Lung (tissue), 12 donors: ENCODE data around the gene NCOA3. TPM values are rescaled to one million over a fixed set of nuclear protein-coding genes. Genes with fewer than 3 reads are reported as not detected.
A peak's percentile ranks its signal among the peaks of the same experiment; 100 is the strongest.

Source experiments
- ATAC-seq: fragments of 200-7000 bp; cut with Tn5 transposase; one replicate; pipeline ENCODE4 v1.9.1; 2020; ENCODE audit warnings: moderate number of reproducible peaks; ENCODE audit not compliant: insufficient read depth, low FRiP score
- DNase-seq, 3 donors: peaks; one replicate each; pipeline ENCODE4 v3.0.0-alpha.2; 2013 to 2017
- H3K27ac ChIP-seq, 2 donors: one replicate each; pipeline ENCODE4 v1.5.1; 2013; ENCODE audit warnings: mild to moderate bottlenecking in 2 of 2, moderate library complexity in 2 of 2, control low read depth in 1 of 2, inconsistent platforms in 1 of 2, low read depth in 1 of 2, low read length in 1 of 2
- H3K27me3 ChIP-seq, 3 donors: one replicate each; pipeline ENCODE4 v1.5.1; 2013; ENCODE audit warnings: low read length in 2 of 3; ENCODE audit not compliant: control insufficient read depth in 3 of 3, insufficient read depth in 3 of 3
- H3K36me3 ChIP-seq, 4 donors: one replicate each; pipeline ENCODE4 v1.5.1; 2013; ENCODE audit warnings: low read length in 4 of 4, mild to moderate bottlenecking in 1 of 4, moderate library complexity in 1 of 4; ENCODE audit not compliant: control insufficient read depth in 4 of 4, insufficient read depth in 4 of 4
- H3K4me1 ChIP-seq, 5 donors: one replicate each; pipeline ENCODE4 v1.5.1; 2013; ENCODE audit warnings: low read length in 5 of 5, mild to moderate bottlenecking in 2 of 5, moderate library complexity in 1 of 5; ENCODE audit not compliant: control insufficient read depth in 5 of 5, insufficient read depth in 5 of 5
- H3K4me3 ChIP-seq: one replicate; pipeline ENCODE4 v1.5.1; 2013; ENCODE audit warnings: mild to moderate bottlenecking, control low read depth, moderate library complexity
- H3K9ac ChIP-seq, 2 donors: one replicate each; pipeline ENCODE4 v1.5.1; 2013; ENCODE audit warnings: low read length in 2 of 2, control low read depth in 1 of 2; ENCODE audit not compliant: insufficient read depth in 1 of 2
- H3K9me3 ChIP-seq, 4 donors: one replicate each; pipeline ENCODE4 v1.5.1; 2013; ENCODE audit warnings: low read length in 3 of 4, mild to moderate bottlenecking in 1 of 4, moderate library complexity in 1 of 4; ENCODE audit not compliant: control insufficient read depth in 4 of 4, insufficient read depth in 3 of 4
- WGBS, 2 donors: extraction: QIAGEN DNeasy Blood & Tissue Kit; methylation state at CpG; one replicate each; pipeline ENCODE4 v1.1.7; 2013; 5-methylcytosine and 5-hydroxymethylcytosine counted together
- polyA plus RNA-seq, 2 donors: library from polyadenylated mRNA; stranded (reverse); fragments of 200-250 nt; gene quantifications; one replicate each; pipeline ENCODE4 v1.2.1, GENCODE V29; 2013
- total RNA-seq, 2 donors: library from RNA; depleted of rRNA in 1 of 2; stranded (reverse); fragments of >200 nt in 1 of 2; gene quantifications; one replicate each; pipeline ENCODE4 v1.2.1, GENCODE V29; 2014 to 2021
- TF ChIP-seq, protein P1 (sequence below): IDR thresholded peaks from 2 replicates; pipeline ENCODE4 v1.5.1; 2012; ENCODE audit warnings: mild to moderate bottlenecking; ENCODE audit errors: control extremely low read depth, extremely low read depth
- donor health status: control.
- donor health status: control.
- donor health status: Bipolar disorder and iron deficiency.
- donor health status: healthy.
- donor health status: DM: yes; HTN: yes; CAD: no.

NCOA3 gene
- total and polyA plus RNA-seq, 4 donors = 5.5 to 69.4 (median 22.6) TPM

DNA sequence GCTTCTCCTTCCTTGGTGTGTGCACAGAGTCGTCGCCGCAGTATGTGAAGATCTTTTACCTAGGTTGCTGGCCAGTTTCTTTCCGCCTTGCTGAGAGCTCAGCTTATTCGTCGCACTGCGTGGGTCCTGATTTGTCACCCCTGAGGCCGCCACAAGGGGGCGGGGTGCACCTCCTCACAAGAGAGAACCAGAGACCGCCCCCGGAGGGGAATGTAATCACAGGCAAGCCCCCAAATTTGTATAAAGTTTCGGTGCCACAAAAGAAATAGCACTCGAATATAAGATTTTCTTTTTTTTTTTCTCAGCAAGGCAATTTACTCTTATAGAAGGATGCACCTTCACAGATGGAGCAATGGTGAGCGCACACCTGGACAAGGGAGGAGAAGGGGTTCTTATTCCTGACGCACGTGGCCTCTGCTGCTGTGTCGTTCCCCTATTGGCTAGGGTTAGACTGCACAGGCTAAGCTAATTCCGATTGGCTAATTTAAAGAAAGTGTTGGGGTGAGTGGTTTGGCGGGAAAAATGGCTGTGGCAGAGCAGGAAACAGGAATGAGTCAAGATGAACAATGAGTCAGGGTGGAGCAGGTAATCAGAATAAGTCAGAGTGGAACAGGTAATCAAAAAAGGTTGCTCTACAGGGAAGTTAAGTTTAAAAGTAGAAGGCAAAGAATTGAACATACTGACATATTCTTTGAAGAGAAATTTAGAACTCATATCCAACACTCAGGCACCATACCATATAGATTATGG, 19.5 kb downstream of the NCOA3 start:
- peaks cover 0 to 10% (median 0%) of the 10 kb centered on the region in 5 donors for H3K4me1 ChIP-seq
- H3K9ac ChIP-seq = no peak overlapping the region
- no peak overlapping the region for H3K4me3 ChIP-seq
- 97 to 98% methylated on average over 19 of the region's 19 CpGs for WGBS, 2 donors
- H3K9me3 ChIP-seq = peaks cover 0 to 12% (median 5%) of the 10 kb centered on the region in 4 donors
- TF ChIP-seq, protein P1, sequence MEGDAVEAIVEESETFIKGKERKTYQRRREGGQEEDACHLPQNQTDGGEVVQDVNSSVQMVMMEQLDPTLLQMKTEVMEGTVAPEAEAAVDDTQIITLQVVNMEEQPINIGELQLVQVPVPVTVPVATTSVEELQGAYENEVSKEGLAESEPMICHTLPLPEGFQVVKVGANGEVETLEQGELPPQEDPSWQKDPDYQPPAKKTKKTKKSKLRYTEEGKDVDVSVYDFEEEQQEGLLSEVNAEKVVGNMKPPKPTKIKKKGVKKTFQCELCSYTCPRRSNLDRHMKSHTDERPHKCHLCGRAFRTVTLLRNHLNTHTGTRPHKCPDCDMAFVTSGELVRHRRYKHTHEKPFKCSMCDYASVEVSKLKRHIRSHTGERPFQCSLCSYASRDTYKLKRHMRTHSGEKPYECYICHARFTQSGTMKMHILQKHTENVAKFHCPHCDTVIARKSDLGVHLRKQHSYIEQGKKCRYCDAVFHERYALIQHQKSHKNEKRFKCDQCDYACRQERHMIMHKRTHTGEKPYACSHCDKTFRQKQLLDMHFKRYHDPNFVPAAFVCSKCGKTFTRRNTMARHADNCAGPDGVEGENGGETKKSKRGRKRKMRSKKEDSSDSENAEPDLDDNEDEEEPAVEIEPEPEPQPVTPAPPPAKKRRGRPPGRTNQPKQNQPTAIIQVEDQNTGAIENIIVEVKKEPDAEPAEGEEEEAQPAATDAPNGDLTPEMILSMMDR = no peak
- H3K27me3 ChIP-seq = no peaks in the 10 kb centered on the region
- H3K36me3 ChIP-seq = peaks cover 0 to 16% (median 7%) of the 10 kb centered on the region in 4 donors
- no peak for ATAC-seq
- no peak overlapping the region for H3K27ac ChIP-seq
- no peak for DNase-seq

DNA sequence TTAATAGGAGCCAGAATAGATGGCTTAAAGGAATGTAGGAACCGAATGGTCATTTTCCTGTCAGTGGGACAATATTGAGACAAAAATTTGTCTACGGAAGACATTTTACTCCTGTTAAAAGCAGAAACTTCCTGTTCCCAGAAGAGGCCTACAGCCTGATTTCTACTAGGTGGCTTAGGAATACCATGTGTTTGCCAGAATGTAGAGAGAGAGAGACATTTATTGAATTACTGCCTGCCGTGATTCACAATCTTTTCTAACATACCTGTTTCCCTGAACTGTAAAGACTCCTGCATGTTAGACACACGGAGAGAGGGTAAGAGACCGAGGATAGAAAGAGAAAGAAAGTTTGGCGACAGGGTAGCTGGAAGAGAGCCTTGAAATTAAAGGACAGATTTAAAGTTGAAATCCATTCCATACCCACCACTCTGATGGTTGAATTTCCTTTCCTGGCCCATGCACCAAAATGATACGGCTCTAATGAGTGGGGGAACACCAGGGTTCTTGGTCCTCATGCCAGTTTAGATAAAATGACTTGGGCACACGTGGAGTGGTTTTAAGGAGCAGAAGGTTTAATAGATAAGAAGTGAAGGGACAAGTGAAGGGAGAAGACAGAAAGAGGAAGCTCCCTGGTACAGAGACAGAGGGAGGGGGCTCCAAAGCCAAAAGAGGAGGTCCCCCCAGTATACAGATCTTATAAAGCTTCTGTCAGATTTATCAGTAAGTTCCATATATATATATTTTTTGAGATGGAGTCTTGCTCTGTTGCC, 22.5 kb downstream of the NCOA3 start:
- Histone ChIP-seq H3K9ac (no peak overlapping the region), H3K9me3 (peaks cover 0 to 12% (median 5%) of the 10 kb centered on the region in 4 donors), H3K27me3 (no peaks in the 10 kb centered on the region), H3K36me3 (peaks cover 0 to 16% (median 7%) of the 10 kb centered on the region in 4 donors), H3K27ac (peak overlapping the region in 1 of 2 donors; percentile 20), H3K4me1 (peaks cover 0 to 10% (median 0%) of the 10 kb centered on the region in 5 donors), H3K4me3 (no peak overlapping the region)
- TF ChIP-seq, protein P1 = no peak
- no peak for ATAC-seq
- no peak for DNase-seq
- WGBS, 2 donors = 22 to 35% methylated on average over 8 of the region's 8 CpGs

DNA sequence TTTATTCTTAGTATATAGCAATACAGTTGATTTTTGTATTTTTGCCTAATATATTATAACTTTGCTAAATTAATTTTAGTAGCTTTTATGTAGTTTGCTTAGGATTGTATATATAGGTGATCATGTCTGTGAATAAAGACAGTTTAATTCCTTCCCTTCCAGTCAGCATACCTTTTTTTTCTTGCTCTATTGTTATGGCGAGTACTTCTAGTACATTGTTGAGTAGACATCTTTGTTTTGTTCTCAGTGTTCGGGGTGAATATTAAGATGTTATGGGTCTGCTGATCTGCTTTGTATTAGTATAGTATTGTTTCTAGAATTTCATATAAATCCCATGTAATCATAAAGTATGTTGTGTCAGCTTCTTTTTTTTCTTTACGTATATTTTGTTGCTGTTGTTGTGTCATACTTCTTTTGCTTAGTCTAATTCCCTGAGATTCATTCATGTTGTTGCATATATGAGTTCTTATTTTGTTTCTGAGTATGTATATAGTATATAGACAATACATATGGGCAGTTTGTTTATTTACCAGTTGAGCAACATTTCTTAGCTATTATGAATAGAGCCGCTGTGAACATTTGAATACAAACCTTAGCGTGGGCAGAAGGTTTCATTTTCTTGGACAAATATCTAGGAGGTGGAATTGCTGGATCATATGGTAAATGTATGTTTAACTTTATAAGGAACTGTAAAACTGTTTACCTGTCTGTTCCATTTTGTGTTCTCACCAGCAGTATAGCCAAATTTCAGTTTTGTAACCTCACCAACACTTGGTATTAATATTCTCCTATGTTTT, 25.5 kb downstream of the NCOA3 start:
- ATAC-seq (no peak), DNase-seq (no peak)
- TF ChIP-seq, protein P1 = no peak
- peaks cover 0 to 8% (median 1%) of the 10 kb centered on the region in 4 donors for H3K36me3 ChIP-seq
- H3K27me3 ChIP-seq = no peaks in the 10 kb centered on the region
- H3K9me3 ChIP-seq = peaks cover 0 to 2% (median 0%) of the 10 kb centered on the region in 4 donors
- peaks cover 0 to 17% (median 2%) of the 10 kb centered on the region in 5 donors for H3K4me1 ChIP-seq
- H3K9ac ChIP-seq = no peak overlapping the region
- H3K4me3 ChIP-seq = no peak overlapping the region
- 95 to 98% methylated on average over 5 of the region's 5 CpGs for WGBS, 2 donors
- peak overlapping the region in 1 of 2 donors; percentile 2 for H3K27ac ChIP-seq
